ENCODE data around the gene L1CAM. TPM values are rescaled to one million over a fixed set of nuclear protein-coding genes. Genes with fewer than 3 reads are reported as not detected.
A peak's percentile ranks its signal among the peaks of the same experiment; 100 is the strongest.

L1CAM gene
- total and polyA plus RNA-seq, 4 donors = 0.19 to 0.83 (median 0.47) TPM

DNA sequence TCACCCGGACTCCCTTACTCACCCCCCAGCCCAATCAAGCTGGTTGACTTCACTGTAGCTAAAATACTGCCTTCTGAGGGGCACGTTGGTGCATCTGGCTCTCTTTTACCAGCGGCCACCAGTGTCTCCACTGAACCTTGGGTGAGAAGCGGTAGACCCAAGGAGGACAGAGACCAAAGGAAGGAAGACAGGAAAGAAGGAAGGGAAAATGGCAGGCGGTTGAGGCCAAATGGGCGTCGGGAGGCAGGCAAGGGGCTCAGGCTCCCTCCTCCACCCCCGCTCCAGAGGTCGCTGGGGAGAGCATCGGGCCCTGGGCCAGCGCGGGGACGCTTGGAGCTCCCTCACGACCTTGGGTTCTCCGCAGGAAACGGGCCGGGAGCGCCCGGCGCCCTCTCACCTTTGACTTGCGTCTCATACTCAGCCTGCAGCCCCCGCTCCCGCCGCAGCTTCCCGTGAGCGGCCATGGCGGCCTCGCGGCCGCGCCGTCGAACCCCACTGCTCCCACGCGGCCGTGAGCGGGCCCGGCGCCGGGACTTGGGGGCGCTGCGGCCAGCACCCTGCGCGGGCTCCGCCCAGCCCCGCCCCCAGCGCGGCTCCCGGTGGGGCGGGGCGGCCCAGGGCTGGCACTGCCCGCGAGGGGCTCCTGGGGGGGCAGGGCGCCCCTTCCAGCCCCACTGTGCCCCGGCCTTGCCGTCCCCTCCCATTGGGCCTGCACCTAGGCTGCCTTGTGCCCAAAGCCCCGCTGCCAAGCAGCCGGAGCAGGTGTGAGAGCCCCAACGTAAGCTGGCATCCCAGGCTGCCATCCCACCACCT lies 40.0 kb upstream of the L1CAM start, which contains the start of gene ARHGAP4:
ARHGAP4 (minus strand) TSS at position 526 of the 813 bp plus-strand sequence; CDS start at position 464, 62 bp downstream.
- Histone ChIP-seq H3K9ac (ENCODE audit: insufficient read depth in 1 of 2, low read length in 2 of 2) (no peak within 1 kb of the TSS), H3K9me3 (ENCODE audit: control insufficient read depth in 4 of 4, insufficient read depth in 3 of 4, low read length in 3 of 4) (peaks cover 0 to 3% (median 0%) of the 10 kb centered on the region in 4 donors), H3K27ac (ENCODE audit: low read depth in 1 of 2, low read length in 1 of 2) (peak within 1 kb of the TSS; percentile 95 to 96), H3K4me1 (ENCODE audit: control insufficient read depth in 5 of 5, insufficient read depth in 5 of 5, low read length in 5 of 5) (peaks cover 0 to 34% (median 12%) of the 10 kb centered on the region in 5 donors), H3K27me3 (ENCODE audit: control insufficient read depth in 3 of 3, insufficient read depth in 3 of 3, low read length in 2 of 3) (no peaks in the 10 kb centered on the region), H3K4me3 (peak within 1 kb of the TSS; percentile 49), H3K36me3 (ENCODE audit: control insufficient read depth in 4 of 4, insufficient read depth in 4 of 4, low read length in 4 of 4) (peaks cover 0 to 3% (median 0%) of the 10 kb centered on the region in 4 donors)
- 11 to 29% methylated on average over 10 to 59 of the region's 59 CpGs for WGBS, 2 donors
- ATAC-seq (ENCODE audit: insufficient read depth, low FRiP score) (no peak), DNase-seq (no peak)
- TF ChIP-seq CTCF (IDR thresholded peaks at IDR 0.05; ENCODE audit: control extremely low read depth, extremely low read depth) = no peak

GRCh38 chrX:153925387-153925738 lies 39.4 kb upstream of the L1CAM start:
- H3K9me3 ChIP-seq (ENCODE audit: control insufficient read depth in 4 of 4, insufficient read depth in 3 of 4, low read length in 3 of 4) = peaks cover 0 to 3% (median 0%) of the 10 kb centered on the region in 4 donors
- H3K36me3 ChIP-seq (ENCODE audit: control insufficient read depth in 4 of 4, insufficient read depth in 4 of 4, low read length in 4 of 4) = peaks cover 0 to 6% (median 0%) of the 10 kb centered on the region in 4 donors
- DNase-seq (no peak), ATAC-seq (ENCODE audit: insufficient read depth, low FRiP score) (no peak)
- no peak overlapping the region for H3K9ac ChIP-seq (ENCODE audit: insufficient read depth in 1 of 2, low read length in 2 of 2)
- H3K4me3 ChIP-seq = peak overlapping the region; percentile 22
- peaks cover 0 to 34% (median 12%) of the 10 kb centered on the region in 5 donors for H3K4me1 ChIP-seq (ENCODE audit: control insufficient read depth in 5 of 5, insufficient read depth in 5 of 5, low read length in 5 of 5)
- WGBS, 2 donors = 36 to 66% methylated on average over 3 to 4 of the region's 4 CpGs
- peaks cover 0 to 3% (median 0%) of the 10 kb centered on the region in 3 donors for H3K27me3 ChIP-seq (ENCODE audit: control insufficient read depth in 3 of 3, insufficient read depth in 3 of 3, low read length in 2 of 3)
- TF ChIP-seq CTCF (IDR thresholded peaks at IDR 0.05; ENCODE audit: control extremely low read depth, extremely low read depth) = no peak
- peak overlapping the region; percentile 28 to 82 for H3K27ac ChIP-seq (ENCODE audit: low read depth in 1 of 2, low read length in 1 of 2)

- H3K4me3 ChIP-seq = no peak overlapping the region
- DNase-seq (peak; percentile 63 to 68 (median 65)), ATAC-seq (ENCODE audit: insufficient read depth, low FRiP score) (no peak)
- peaks cover 0 to 3% (median 0%) of the 10 kb centered on the region in 4 donors for H3K9me3 ChIP-seq (ENCODE audit: control insufficient read depth in 4 of 4, insufficient read depth in 3 of 4, low read length in 3 of 4)
- H3K27me3 ChIP-seq (ENCODE audit: control insufficient read depth in 3 of 3, insufficient read depth in 3 of 3, low read length in 2 of 3) = peaks cover 0 to 3% (median 0%) of the 10 kb centered on the region in 3 donors
- WGBS, 2 donors = 4 to 38% methylated on average over 13 to 14 of the region's 14 CpGs
- TF ChIP-seq CTCF (IDR thresholded peaks at IDR 0.05; ENCODE audit: control extremely low read depth, extremely low read depth) = no peak
- no peak overlapping the region for H3K9ac ChIP-seq (ENCODE audit: insufficient read depth in 1 of 2, low read length in 2 of 2)
- peaks cover 0 to 34% (median 12%) of the 10 kb centered on the region in 5 donors for H3K4me1 ChIP-seq (ENCODE audit: control insufficient read depth in 5 of 5, insufficient read depth in 5 of 5, low read length in 5 of 5)
- H3K36me3 ChIP-seq (ENCODE audit: control insufficient read depth in 4 of 4, insufficient read depth in 4 of 4, low read length in 4 of 4) = peaks cover 0 to 9% (median 0%) of the 10 kb centered on the region in 4 donors
- peak overlapping the region in 1 of 2 donors; percentile 52 for H3K27ac ChIP-seq (ENCODE audit: low read depth in 1 of 2, low read length in 1 of 2)
These were observed 38.3 kb upstream of the L1CAM start for GRCh38 chrX:153924149-153924861.
